PC-3 (cell line): ENCODE measurements around the gene SKIDA1. TPM values are rescaled to one million over a fixed set of nuclear protein-coding genes. Genes with fewer than 3 reads are reported as not detected.

Source experiments
- ATAC-seq: fragments of 200-7000 bp; cut with Tn5 transposase; 2 replicates; pipeline ENCODE4 v1.9.1; 2020; ENCODE audit warnings: mild to moderate bottlenecking, moderate library complexity
- BruUV-seq: library from RNA; stranded (reverse); fragments of 400-500 nt; replicated peaks from 2 replicates; lab custom pipeline; 2021; lab: Mats Ljungman, UMichigan
- CTCF ChIA-PET: fragments of 300-600 bp; sonication (Branson Sonifier 250); formaldehyde crosslinking; loops from one replicate; lab custom pipeline; 2022; ENCODE audit warnings: antibody characterized with exemption; lab: Charles Lee
- POLR2A ChIA-PET: fragments of 300-600 bp; sonication (Branson Sonifier 250); formaldehyde crosslinking; loops from one replicate; lab custom pipeline; 2022; ENCODE audit warnings: antibody characterized with exemption; ENCODE audit not compliant: unreplicated experiment; lab: Charles Lee
- DNase-seq: peaks from one replicate; pipeline ENCODE4 v3.0.0-alpha.2; 2015
- H2AFZ ChIP-seq: fragments of 300-600 bp; sonication (generic); 2 replicates; pipeline ENCODE4 v1.6.0; 2016; ENCODE audit warnings: antibody characterized with exemption, low read length
- H3F3A ChIP-seq: fragments of 300-600 bp; sonication (generic); one replicate; pipeline ENCODE4 v1.6.0; 2017; ENCODE audit warnings: antibody characterized with exemption, low read length, control low read depth, mild to moderate bottlenecking; ENCODE audit not compliant: unreplicated experiment
- H3K27ac ChIP-seq: fragments of 300-600 bp; sonication (generic); 2 replicates; pipeline ENCODE4 v1.5.1; 2016; ENCODE audit warnings: mild to moderate bottlenecking, low read length
- H3K27me3 ChIP-seq: fragments of 300-600 bp; sonication (generic); 2 replicates; pipeline ENCODE4 v1.6.1; 2016; ENCODE audit warnings: low read length, mixed read lengths
- H3K36me3 ChIP-seq: fragments of 300-600 bp; sonication (generic); 2 replicates; pipeline ENCODE4 v1.6.1; 2016; ENCODE audit warnings: low read depth, mixed run types, low read length, mixed read lengths
- H3K4me1 ChIP-seq: fragments of 300-600 bp; sonication (generic); 2 replicates; pipeline ENCODE4 v1.5.1; 2016; ENCODE audit warnings: low read length; ENCODE audit not compliant: insufficient read depth
- H3K4me2 ChIP-seq: fragments of 300-600 bp; sonication (generic); 2 replicates; pipeline ENCODE4 v1.6.0; 2016; ENCODE audit warnings: low read length
- H3K4me3 ChIP-seq: fragments of 300-600 bp; sonication (generic); 2 replicates; pipeline ENCODE4 v1.5.1; 2016; ENCODE audit warnings: mild to moderate bottlenecking, low read length, mixed read lengths
- H3K79me2 ChIP-seq: fragments of 300-600 bp; sonication (generic); 2 replicates; pipeline ENCODE4 v1.6.1; 2017; ENCODE audit warnings: low read length, mixed read lengths
- H3K9ac ChIP-seq: fragments of 300-600 bp; sonication (generic); 2 replicates; pipeline ENCODE4 v1.6.0; 2016; ENCODE audit warnings: mild to moderate bottlenecking, low read length
- H3K9me2 ChIP-seq: fragments of 300-600 bp; sonication (generic); replicated peaks from 2 replicates; pipeline ENCODE4 v1.6.1; 2016; ENCODE audit warnings: mixed run types, low read length, mixed read lengths
- H3K9me3 ChIP-seq: fragments of 300-600 bp; sonication (generic); 2 replicates; pipeline ENCODE4 v1.6.1; 2016; ENCODE audit warnings: low read length, mixed read lengths
- H4K20me1 ChIP-seq: fragments of 300-600 bp; sonication (generic); 2 replicates; pipeline ENCODE4 v1.6.1; 2016; ENCODE audit warnings: low read length, mixed read lengths
- CTCF ChIP-seq: fragments of 300-600 bp; sonication (generic); conservative IDR thresholded peaks from 2 replicates; pipeline ENCODE4 v1.5.1; 2017; ENCODE audit warnings: antibody characterized with exemption, low read depth, mild to moderate bottlenecking, low read length
- EZH2 ChIP-seq: fragments of 300-600 bp; sonication (generic); IDR thresholded peaks from one replicate; pipeline ENCODE4 v1.6.1; 2017; ENCODE audit warnings: antibody characterized with exemption, mild to moderate bottlenecking, low read length; ENCODE audit not compliant: unreplicated experiment
- EZH2phosphoT487 ChIP-seq: fragments of 300-600 bp; sonication (generic); IDR thresholded peaks from 2 replicates; pipeline ENCODE4 v1.6.1; 2018; ENCODE audit warnings: mild to moderate bottlenecking, antibody characterized with exemption, low read length, borderline replicate concordance
- intact Hi-C: fragments of 100-400 bp; cut with micrococcal nuclease; formaldehyde crosslinking; loops from 2 replicates; pipeline ENCODE4 v1.9.0; 2023
- total RNA-seq: library from RNA; depleted of rRNA; stranded (reverse); fragments of >200 nt; gene quantifications from 2 replicates; pipeline ENCODE4 v1.2.3, GENCODE V29; 2014

Gene SKIDA1
- total RNA-seq, 1 experiment from 2014 or later: 0.26 TPM

GRCh38 chr10:21493784-21494183, 31.7 kb downstream of the SKIDA1 start:
- no peaks in the 10 kb centered on the region; the same call in 1 of the 2 replicates for H3K4me1 ChIP-seq
- no peaks in the 10 kb centered on the region for H3F3A ChIP-seq
- no peak for TF ChIP-seq EZH2
- TF ChIP-seq EZH2phosphoT487: no peak
- no peak for TF ChIP-seq CTCF
- ChIA-PET CTCF (interaction anchor here (0.6 kb wide), 1 partner anchor 108 kb away, joined by 3 read pairs; no protein-coding TSS in a partner anchor), POLR2A (no interaction called here)
- no peaks in the 10 kb centered on the region for H3K27me3 ChIP-seq
- H3K9ac ChIP-seq: no peak overlapping the region
- no peak for DNase-seq
- H4K20me1 ChIP-seq: no peaks in the 10 kb centered on the region
- H3K27ac ChIP-seq: no peak overlapping the region
- H3K36me3 ChIP-seq: no peaks in the 10 kb centered on the region
- no peaks in the 10 kb centered on the region for H3K79me2 ChIP-seq
- H2AFZ ChIP-seq: no peak overlapping the region
- H3K9me2 ChIP-seq: no peaks in the 10 kb centered on the region
- no TSS peak for BruUV-seq
- H3K9me3 ChIP-seq: no peaks in the 10 kb centered on the region
- no peak overlapping the region for H3K4me3 ChIP-seq
- intact Hi-C loops: loop anchor here (2.0 to 10.0 kb wide), 4 partner anchors 159 to 419 kb away; no protein-coding TSS in a partner anchor
- no peak for ATAC-seq
- H3K4me2 ChIP-seq: no peak overlapping the region

GRCh38 chr10:21492421-21492820, 33.1 kb downstream of the SKIDA1 start:
- H3K27ac ChIP-seq: no peak overlapping the region
- no peaks in the 10 kb centered on the region for H3F3A ChIP-seq
- no peak for ATAC-seq

More at GRCh38 chr10:21492421-21492820, 33.1 kb downstream of the SKIDA1 start:
- no peak overlapping the region for H2AFZ ChIP-seq
- no peak overlapping the region for H3K4me3 ChIP-seq
- H3K79me2 ChIP-seq: no peaks in the 10 kb centered on the region
- no peak overlapping the region for H3K4me2 ChIP-seq
- no peaks in the 10 kb centered on the region; the same call in 1 of the 2 replicates for H3K4me1 ChIP-seq
- TF ChIP-seq CTCF: no peak
- TF ChIP-seq EZH2: no peak
- TF ChIP-seq EZH2phosphoT487: no peak
- intact Hi-C loops: loop anchor here (10.0 kb wide), 3 partner anchors 158 to 418 kb away; no protein-coding TSS in a partner anchor
- ChIA-PET CTCF (no interaction called here), POLR2A (interaction anchor here (0.7 kb wide), 1 partner anchor 415 kb away, joined by 3 read pairs; no protein-coding TSS in a partner anchor)
- no peaks in the 10 kb centered on the region for H3K9me2 ChIP-seq
- no peaks in the 10 kb centered on the region for H4K20me1 ChIP-seq
- DNase-seq: no peak
- no TSS peak for BruUV-seq
- H3K36me3 ChIP-seq: no peaks in the 10 kb centered on the region
- no peaks in the 10 kb centered on the region for H3K27me3 ChIP-seq
- no peak overlapping the region for H3K9ac ChIP-seq
- H3K9me3 ChIP-seq: no peaks in the 10 kb centered on the region
